Sigmoid colon (tissue), 7 donors: ENCODE data around the gene SUPT3H. TPM values are rescaled to one million over a fixed set of nuclear protein-coding genes. Genes with fewer than 3 reads are reported as not detected.

ENCODE experiments used
- DNase-seq: peaks from one replicate; pipeline ENCODE4 v3.0.0-alpha.2; 2019
- H3K27ac ChIP-seq, 4 donors: fragments of 200-600 bp; sonication (generic); one replicate each; pipeline ENCODE4 v1.5.1; 2016 to 2019; ENCODE audit warnings: mild to moderate bottlenecking in 1 of 4
- H3K27me3 ChIP-seq, 3 donors: fragments of 200-600 bp; sonication (generic); one replicate each; pipeline ENCODE4 v1.5.1; 2019; ENCODE audit warnings: mild to moderate bottlenecking in 1 of 3
- H3K36me3 ChIP-seq, 4 donors: fragments of 200-600 bp; sonication (generic); one replicate each; pipeline ENCODE4 v1.5.1; 2016 to 2019
- H3K4me1 ChIP-seq, 4 donors: fragments of 200-600 bp; sonication (generic); one replicate each; pipeline ENCODE4 v1.5.1; 2017 to 2019
- H3K4me3 ChIP-seq, 4 donors: fragments of 200-600 bp; sonication (generic); one replicate each; pipeline ENCODE4 v1.5.1; 2017 to 2019; ENCODE audit warnings: mild to moderate bottlenecking in 2 of 4, moderate library complexity in 1 of 4
- H3K9me3 ChIP-seq, 4 donors: fragments of 200-600 bp in 3 of 4; sonication (generic) in 3 of 4; one replicate each; pipeline versions ENCODE4 v1.5.1 to v1.6.1; 2013 to 2019
- CTCF ChIP-seq, 4 experiments: fragments of 450-650 bp in 3 of 4; fragments of 200-600 bp in 1 of 4; IDR thresholded peaks; one replicate each; pipeline ENCODE4 v1.5.1; 2016 to 2019; ENCODE audit warnings: antibody characterized with exemption in 4 of 4, mild to moderate bottlenecking in 3 of 4, moderate library complexity in 2 of 4
- EP300 ChIP-seq, 4 donors: sonication (generic); formaldehyde crosslinking; IDR thresholded peaks; one replicate each; pipeline ENCODE4 v1.6.1; 2017; ENCODE audit warnings: antibody characterized with exemption in 4 of 4
- POLR2A ChIP-seq, 2 donors: fragments of 450-650 bp; IDR thresholded peaks; one replicate each; pipeline ENCODE4 v1.6.1; 2016; ENCODE audit warnings: antibody characterized with exemption in 2 of 2, mild to moderate bottlenecking in 2 of 2, moderate library complexity in 2 of 2
- POLR2AphosphoS5 ChIP-seq, 4 donors: sonication (generic); formaldehyde crosslinking; IDR thresholded peaks; one replicate each; pipeline ENCODE4 v1.6.1; 2017; ENCODE audit warnings: antibody characterized with exemption in 4 of 4
- WGBS, 2 donors: extraction: QIAGEN DNeasy Blood & Tissue Kit; methylation state at CpG; one replicate each; pipeline ENCODE4 v1.1.7; 2013; 5-methylcytosine and 5-hydroxymethylcytosine counted together
- intact Hi-C: fragments of 100-400 bp; cut with DNase I; formaldehyde crosslinking; loops from one replicate; pipeline ENCODE4 v1.15.1; 2023
- polyA plus RNA-seq, 3 donors: library from polyadenylated mRNA; stranded (reverse); fragments of 200-250 nt; gene quantifications; one replicate each; pipeline ENCODE4 v1.2.3, GENCODE V29; 2013
- total RNA-seq, 4 donors: library from RNA; depleted of rRNA; stranded (reverse); fragments of >200 nt; gene quantifications; one replicate each; pipeline ENCODE4 v1.1.0, GENCODE V29; 2016
- donor health status: healthy with polysubstance abuse.
- donor health status: Bipolar disorder and iron deficiency.
- donor health status: healthy.

SUPT3H gene
- total and polyA plus RNA-seq, 7 donors, result 1.6 to 18.2 (median 10.6) TPM

- Histone ChIP-seq H3K4me3 (no peak overlapping the region), H3K4me1 (peaks cover 0 to 14% (median 11%) of the 10 kb centered on the region in 4 donors), H3K27me3 (no peaks in the 10 kb centered on the region), H3K27ac (no peak overlapping the region), H3K36me3 (no peaks in the 10 kb centered on the region), H3K9me3 (no peaks in the 10 kb centered on the region)
- TF ChIP-seq POLR2A (IDR thresholded peaks at IDR 0.05) (no peak), CTCF (IDR thresholded peaks at IDR 0.05) (no peak), EP300 (IDR thresholded peaks at IDR 0.05) (no peak), POLR2AphosphoS5 (IDR thresholded peaks at IDR 0.05) (no peak)
- no peak for DNase-seq
- intact Hi-C loops, result no loop called here
- WGBS, 2 donors, result 77 to 81% methylated on average over 2 of the region's 2 CpGs
These were observed 411.2 kb downstream of the SUPT3H start for GRCh38 chr6:44966449-44967092.

GRCh38 chr6:44965708-44966107 is 412.0 kb downstream of the SUPT3H start:
- intact Hi-C loops, result no loop called here
- TF ChIP-seq EP300 (IDR thresholded peaks at IDR 0.05), result no peak
- TF ChIP-seq CTCF (IDR thresholded peaks at IDR 0.05), result no peak
- TF ChIP-seq POLR2AphosphoS5 (IDR thresholded peaks at IDR 0.05), result no peak
- TF ChIP-seq POLR2A (IDR thresholded peaks at IDR 0.05), result no peak
- WGBS, 2 donors, result 97 to 98% methylated on average over 4 of the region's 4 CpGs

GRCh38 chr6:44960898-44961297 is 416.8 kb downstream of the SUPT3H start:
- H3K4me1 ChIP-seq, result no peaks in the 10 kb centered on the region
- H3K27ac ChIP-seq, result no peak overlapping the region
- no peaks in the 10 kb centered on the region for H3K9me3 ChIP-seq
- intact Hi-C loops, result no loop called here
- no peak for TF ChIP-seq EP300 (IDR thresholded peaks at IDR 0.05)
- no peak for TF ChIP-seq POLR2A (IDR thresholded peaks at IDR 0.05)
- TF ChIP-seq POLR2AphosphoS5 (IDR thresholded peaks at IDR 0.05), result no peak
- no peak for TF ChIP-seq CTCF (IDR thresholded peaks at IDR 0.05)
- H3K36me3 ChIP-seq, result no peaks in the 10 kb centered on the region
- H3K27me3 ChIP-seq, result no peaks in the 10 kb centered on the region
- 78 to 79% methylated on average over 4 of the region's 4 CpGs for WGBS, 2 donors
- DNase-seq, result no peak
- H3K4me3 ChIP-seq, result no peak overlapping the region

More at GRCh38 chr6:44965708-44966107, 412.0 kb downstream of the SUPT3H start:
- H3K27ac ChIP-seq, result no peak overlapping the region
- no peak for DNase-seq
- H3K36me3 ChIP-seq, result no peaks in the 10 kb centered on the region
- H3K9me3 ChIP-seq, result no peaks in the 10 kb centered on the region
- no peak overlapping the region for H3K4me3 ChIP-seq
- H3K4me1 ChIP-seq, result peaks cover 0 to 14% (median 11%) of the 10 kb centered on the region in 4 donors
- H3K27me3 ChIP-seq, result no peaks in the 10 kb centered on the region

GRCh38 chr6:44959651-44960050 is 418.1 kb downstream of the SUPT3H start:
- intact Hi-C loops, result no loop called here
- H3K36me3 ChIP-seq, result no peaks in the 10 kb centered on the region
- H3K4me3 ChIP-seq, result no peak overlapping the region
- H3K27ac ChIP-seq, result no peak overlapping the region
- no peak for DNase-seq
- no peaks in the 10 kb centered on the region for H3K9me3 ChIP-seq
- WGBS, 2 donors, result 95% methylated on average over 3 of the region's 3 CpGs
- no peaks in the 10 kb centered on the region for H3K4me1 ChIP-seq
- TF ChIP-seq POLR2A (IDR thresholded peaks at IDR 0.05) (no peak), CTCF (IDR thresholded peaks at IDR 0.05) (no peak), POLR2AphosphoS5 (IDR thresholded peaks at IDR 0.05) (no peak), EP300 (IDR thresholded peaks at IDR 0.05) (no peak)
- H3K27me3 ChIP-seq, result no peaks in the 10 kb centered on the region

GRCh38 chr6:44957156-44957555 is 420.6 kb downstream of the SUPT3H start:
- Histone ChIP-seq H3K9me3 (no peaks in the 10 kb centered on the region), H3K27me3 (no peaks in the 10 kb centered on the region), H3K4me1 (no peaks in the 10 kb centered on the region), H3K36me3 (peaks cover 0 to 9% (median 0%) of the 10 kb centered on the region in 4 donors), H3K4me3 (no peak overlapping the region), H3K27ac (no peak overlapping the region)
- no peak for TF ChIP-seq EP300 (IDR thresholded peaks at IDR 0.05)
- TF ChIP-seq CTCF (IDR thresholded peaks at IDR 0.05), result no peak
- TF ChIP-seq POLR2AphosphoS5 (IDR thresholded peaks at IDR 0.05), result no peak
- no peak for TF ChIP-seq POLR2A (IDR thresholded peaks at IDR 0.05)
- no peak for DNase-seq
- 85 to 90% methylated on average over 4 of the region's 4 CpGs for WGBS, 2 donors
- intact Hi-C loops, result no loop called here
